Mesothelial cell of epicardium (in vitro differentiated cells): ENCODE results near the gene NAGPA. TPM values are rescaled to one million over a fixed set of nuclear protein-coding genes. Genes with fewer than 3 reads are reported as not detected.

Source experiments
- DNase-seq, 2 experiments: peaks; one replicate each; pipeline ENCODE4 v3.0.0; 2021; ENCODE audit warnings: low spot score in 2 of 2; ENCODE audit not compliant: unreplicated experiment in 2 of 2
- H3K27ac Mint-ChIP-seq: 2 replicates; pipeline ENCODE4 v1.8.0; 2021; ENCODE audit warnings: mixed read lengths
- H3K27me3 Mint-ChIP-seq: 2 replicates; pipeline ENCODE4 v1.8.0; 2021; ENCODE audit warnings: low read depth, mixed read lengths
- H3K36me3 Mint-ChIP-seq: 2 replicates; pipeline ENCODE4 v1.8.0; 2021; ENCODE audit warnings: mixed read lengths
- H3K4me1 Mint-ChIP-seq: 2 replicates; pipeline ENCODE4 v1.8.0; 2021; ENCODE audit warnings: mixed read lengths
- H3K4me3 Mint-ChIP-seq: 2 replicates; pipeline ENCODE4 v1.8.0; 2021; ENCODE audit warnings: mild to moderate bottlenecking, moderate library complexity, mixed read lengths
- H3K9me3 Mint-ChIP-seq: 2 replicates; pipeline ENCODE4 v1.8.0; 2021; ENCODE audit warnings: mixed read lengths
- total RNA-seq: library from RNA; stranded (reverse); gene quantifications from 3 replicates; pipeline ENCODE4 v1.2.1, GENCODE V29; 2021
- TF ChIP-seq, protein P1 (sequence below): fragments of 200-600 bp; sonication (generic); IDR thresholded peaks from one replicate; pipeline ENCODE4 v1.5.0; 2021; ENCODE audit warnings: antibody characterized with exemption; ENCODE audit not compliant: unreplicated experiment

The NAGPA gene
- total RNA-seq, 1 donor from 2014 or later, result 12.6 TPM

DNA sequence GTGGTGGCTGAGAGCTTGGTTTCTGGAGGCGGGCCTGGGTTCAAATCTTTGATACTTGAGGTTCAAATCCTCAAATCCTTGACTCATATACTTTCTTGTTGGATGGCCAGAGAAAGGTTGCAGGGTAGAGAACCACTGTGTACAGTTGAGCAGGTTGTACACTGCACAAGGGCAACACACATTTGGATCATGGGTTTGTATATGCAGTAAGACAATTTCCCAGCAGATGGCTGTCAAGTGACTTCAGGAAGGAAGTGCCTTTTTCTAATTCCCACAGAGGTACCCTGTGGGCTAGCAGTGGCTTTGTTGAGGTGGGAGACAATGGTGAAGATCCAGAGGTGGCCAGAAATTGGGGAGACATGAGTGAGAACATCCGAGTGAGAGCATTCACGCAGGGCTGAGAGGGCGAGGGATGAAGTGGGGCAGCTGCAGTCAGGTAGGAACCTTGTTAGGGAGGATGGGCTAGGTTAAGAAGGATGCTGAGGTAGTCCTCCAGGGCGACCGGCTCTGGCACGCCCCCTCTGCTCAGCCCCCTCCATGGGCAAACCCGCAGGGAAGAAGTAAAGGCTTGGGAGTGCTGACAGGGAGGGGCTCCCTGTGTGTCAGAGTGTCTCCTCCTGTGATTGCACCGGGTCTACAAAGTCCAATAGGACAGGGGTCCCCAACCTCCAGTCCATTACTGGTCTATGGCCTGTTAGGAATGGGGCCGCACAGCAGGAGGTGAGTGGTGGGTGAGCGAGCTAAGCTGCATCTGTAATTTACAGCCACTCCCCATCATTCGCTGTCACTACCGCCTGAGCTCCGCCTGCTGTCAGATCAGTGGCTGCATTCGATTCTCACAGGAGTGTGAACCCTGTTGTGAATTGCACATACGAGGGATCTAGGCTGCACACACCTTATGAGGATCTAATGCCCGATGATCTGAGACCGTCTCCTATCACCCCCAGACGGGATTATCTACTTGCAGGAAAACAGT, 29.3 kb upstream of the NAGPA start:
- Mint-ChIP-seq H3K4me3 (no peak overlapping the region), H3K36me3 (no peaks in the 10 kb centered on the region), H3K4me1 (no peaks in the 10 kb centered on the region), H3K27ac (no peak overlapping the region), H3K27me3 (peaks cover 36% of the 10 kb centered on the region), H3K9me3 (no peaks in the 10 kb centered on the region)
- TF ChIP-seq, protein P1, sequence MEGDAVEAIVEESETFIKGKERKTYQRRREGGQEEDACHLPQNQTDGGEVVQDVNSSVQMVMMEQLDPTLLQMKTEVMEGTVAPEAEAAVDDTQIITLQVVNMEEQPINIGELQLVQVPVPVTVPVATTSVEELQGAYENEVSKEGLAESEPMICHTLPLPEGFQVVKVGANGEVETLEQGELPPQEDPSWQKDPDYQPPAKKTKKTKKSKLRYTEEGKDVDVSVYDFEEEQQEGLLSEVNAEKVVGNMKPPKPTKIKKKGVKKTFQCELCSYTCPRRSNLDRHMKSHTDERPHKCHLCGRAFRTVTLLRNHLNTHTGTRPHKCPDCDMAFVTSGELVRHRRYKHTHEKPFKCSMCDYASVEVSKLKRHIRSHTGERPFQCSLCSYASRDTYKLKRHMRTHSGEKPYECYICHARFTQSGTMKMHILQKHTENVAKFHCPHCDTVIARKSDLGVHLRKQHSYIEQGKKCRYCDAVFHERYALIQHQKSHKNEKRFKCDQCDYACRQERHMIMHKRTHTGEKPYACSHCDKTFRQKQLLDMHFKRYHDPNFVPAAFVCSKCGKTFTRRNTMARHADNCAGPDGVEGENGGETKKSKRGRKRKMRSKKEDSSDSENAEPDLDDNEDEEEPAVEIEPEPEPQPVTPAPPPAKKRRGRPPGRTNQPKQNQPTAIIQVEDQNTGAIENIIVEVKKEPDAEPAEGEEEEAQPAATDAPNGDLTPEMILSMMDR, result no peak
- no peak for DNase-seq

DNA sequence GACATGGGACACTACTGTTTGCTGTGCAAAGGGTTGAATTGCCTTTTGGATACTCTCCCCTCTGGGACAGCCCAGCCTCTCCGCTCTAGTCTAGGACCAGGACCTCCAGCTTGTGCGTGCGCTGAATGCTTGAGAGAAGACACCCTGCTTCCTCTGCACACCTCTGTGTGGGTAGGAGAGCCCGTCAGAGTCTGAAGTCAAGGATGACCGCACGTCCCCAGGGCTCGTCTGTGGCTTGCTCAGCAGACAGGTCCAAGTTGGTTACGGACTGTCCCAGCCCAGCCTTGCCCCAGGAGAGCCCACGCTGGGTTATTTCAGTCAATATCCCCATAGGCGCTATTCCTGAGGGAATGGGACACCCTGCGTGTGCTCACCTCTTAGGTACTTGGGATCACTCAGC, 28.3 kb upstream of the NAGPA start:
- peaks cover 35% of the 10 kb centered on the region for H3K27me3 Mint-ChIP-seq
- no peaks in the 10 kb centered on the region for H3K36me3 Mint-ChIP-seq
- no peak for DNase-seq
- H3K9me3 Mint-ChIP-seq, result no peaks in the 10 kb centered on the region
- no peaks in the 10 kb centered on the region for H3K4me1 Mint-ChIP-seq
- H3K27ac Mint-ChIP-seq, result no peak overlapping the region
- TF ChIP-seq, protein P1, result no peak
- no peak overlapping the region for H3K4me3 Mint-ChIP-seq

DNA sequence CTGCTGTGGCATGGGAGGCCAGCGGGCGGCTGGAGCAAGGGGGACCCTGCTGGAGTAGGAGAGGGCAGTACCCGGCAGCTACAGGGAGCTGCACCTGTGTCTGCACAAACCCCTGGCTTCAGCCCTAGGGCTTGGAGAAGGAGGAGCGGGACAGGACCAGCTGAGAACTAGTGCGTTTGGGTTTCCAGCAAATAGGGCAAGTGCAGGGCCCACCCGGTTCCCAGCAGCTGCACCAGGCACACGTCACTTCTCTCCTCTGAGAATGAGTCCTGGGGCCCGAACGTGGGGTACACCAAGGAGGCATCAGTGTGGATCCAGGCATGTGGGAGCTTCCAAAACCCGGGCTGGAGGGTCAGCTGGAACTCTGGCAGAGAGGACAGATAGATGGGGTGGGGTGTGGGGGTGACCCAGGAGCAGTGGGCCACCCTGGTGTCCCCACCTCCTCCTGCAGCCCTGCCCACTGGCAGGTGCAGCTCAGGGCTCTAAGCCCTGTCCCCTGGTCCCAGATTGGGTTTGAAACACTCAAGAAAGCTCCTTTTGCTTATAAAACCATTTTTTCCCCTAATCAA, 26.4 kb upstream of the NAGPA start:
- Mint-ChIP-seq H3K4me1 (no peaks in the 10 kb centered on the region), H3K27me3 (peaks cover 28% of the 10 kb centered on the region), H3K27ac (no peak overlapping the region), H3K4me3 (no peak overlapping the region), H3K9me3 (no peaks in the 10 kb centered on the region), H3K36me3 (no peaks in the 10 kb centered on the region)
- DNase-seq, result no peak
- TF ChIP-seq, protein P1, result no peak

DNA sequence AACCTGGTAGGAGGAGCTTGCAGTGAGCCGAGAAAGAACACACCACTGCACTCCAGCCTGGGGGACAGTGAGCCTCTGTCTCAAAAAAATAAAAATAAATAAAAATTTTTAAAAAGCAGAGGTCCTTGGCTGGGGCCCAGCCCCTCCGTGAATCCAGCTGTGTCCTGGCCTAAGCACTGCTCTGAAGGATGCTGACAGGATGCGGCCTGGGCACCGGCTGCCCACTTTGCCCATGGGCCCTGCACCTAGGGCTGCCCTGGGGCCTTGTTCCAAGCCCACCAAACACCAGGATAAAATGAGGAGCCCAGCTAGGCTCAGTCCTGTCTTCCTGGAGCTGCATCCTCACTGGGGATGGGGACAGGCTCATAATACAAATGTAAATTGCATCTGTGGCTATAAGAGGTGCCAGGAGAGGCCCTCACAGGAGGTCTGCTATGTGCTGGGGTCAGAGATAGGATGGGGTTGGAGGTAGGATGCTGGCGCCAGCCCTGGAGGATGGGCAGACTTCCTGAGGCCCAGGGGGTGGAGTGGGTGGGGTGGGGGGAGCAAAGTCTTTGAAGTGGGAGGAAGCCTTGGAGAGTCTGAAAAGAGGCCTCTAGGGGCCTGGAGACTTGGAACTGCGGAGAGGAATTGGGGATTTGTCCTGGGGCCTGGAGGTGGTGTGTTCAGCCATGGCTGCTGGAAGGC, 25.8 kb upstream of the NAGPA start:
- DNase-seq, result no peak
- Mint-ChIP-seq H3K9me3 (no peaks in the 10 kb centered on the region), H3K27ac (no peak overlapping the region), H3K27me3 (peaks cover 27% of the 10 kb centered on the region), H3K4me3 (no peak overlapping the region), H3K4me1 (no peaks in the 10 kb centered on the region), H3K36me3 (no peaks in the 10 kb centered on the region)
- TF ChIP-seq, protein P1, result no peak

DNA sequence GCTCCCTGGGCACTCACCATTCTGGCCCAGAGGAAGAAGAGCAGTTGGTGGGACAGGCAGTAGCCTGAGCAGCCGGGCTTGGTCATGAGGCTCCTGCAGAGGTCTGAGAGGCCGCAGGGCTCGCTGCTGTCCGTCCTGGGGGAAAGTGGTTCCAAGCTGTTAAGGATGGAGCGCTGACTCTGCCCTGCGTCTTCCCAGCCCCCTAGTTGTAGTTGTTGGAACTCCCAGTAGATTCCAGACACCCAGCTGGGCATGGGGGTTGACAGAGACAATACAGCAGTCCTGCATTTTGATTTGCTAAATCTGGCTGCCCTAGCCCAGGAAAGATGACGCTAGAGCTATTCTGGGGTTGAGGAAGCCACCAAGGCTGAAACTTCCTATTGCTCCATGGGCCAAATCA, 24.7 kb upstream of the NAGPA start:
- Mint-ChIP-seq H3K27me3 (peaks cover 21% of the 10 kb centered on the region), H3K4me1 (no peaks in the 10 kb centered on the region), H3K27ac (no peak overlapping the region), H3K36me3 (no peaks in the 10 kb centered on the region), H3K4me3 (no peak overlapping the region), H3K9me3 (no peaks in the 10 kb centered on the region)
- no peak for DNase-seq
- TF ChIP-seq, protein P1, result no peak
